Breast epithelium (tissue), 3 donors: ENCODE measurements around the gene MALRD1.

Source experiments
- CTCF ChIP-seq, 3 donors: fragments of 450-650 bp; IDR thresholded peaks; one replicate each; pipeline ENCODE4 v1.5.1; 2016 to 2017; ENCODE audit warnings: antibody characterized with exemption in 3 of 3, mild to moderate bottlenecking in 3 of 3, moderate library complexity in 3 of 3
- POLR2A ChIP-seq: fragments of 450-650 bp; IDR thresholded peaks from one replicate; pipeline ENCODE4 v1.6.1; 2016; ENCODE audit warnings: antibody characterized with exemption, mild to moderate bottlenecking, moderate library complexity
- POLR2AphosphoS5 ChIP-seq, 3 donors: sonication (generic); formaldehyde crosslinking; IDR thresholded peaks; one replicate each; pipeline ENCODE4 v1.6.1; 2017; ENCODE audit warnings: antibody characterized with exemption in 3 of 3

- no peak for TF ChIP-seq CTCF (IDR thresholded peaks at IDR 0.05)
- TF ChIP-seq POLR2AphosphoS5 (IDR thresholded peaks at IDR 0.05) = no peak
- no peak for TF ChIP-seq POLR2A
These were observed 450.7 kb downstream of the MALRD1 start for GRCh38 chr10:19499291-19499770.
